Measurements from ENCODE around the gene MBD4. TPM values are rescaled to one million over a fixed set of nuclear protein-coding genes. Genes with fewer than 3 reads are reported as not detected.

Gene MBD4
- total RNA-seq, 1 experiment from 2014 or later, result 18.5 TPM

Small RNA genes lying within 50 kb of the gene (small RNA-seq; reads per million reads assigned to genes)
- gene SNORA7B, result 4.0 to 73.2 reads per million in 2 experiments

Other genes with a start within 250 kb of the MBD4 start
- 205 and 216 TPM in 2 replicates for gene COPG1, start 190.3 kb downstream of the MBD4 start, total RNA-seq (2014; rRNA removed; shearing (Covaris generic))
- 20.5 and 26.6 TPM in 2 replicates for gene HMCES, start 161.1 kb downstream of the MBD4 start, total RNA-seq (2014; rRNA removed; shearing (Covaris generic))
- 0.08 TPM in 1 of 2 replicates, not detected in the other for gene EFCAB12, start 11.3 kb downstream of the MBD4 start, total RNA-seq (2014; rRNA removed; shearing (Covaris generic))
- gene IFT122, start 276 bp upstream of the MBD4 start, total RNA-seq (2014; rRNA removed; shearing (Covaris generic)), result 6.4 and 8.6 TPM in 2 replicates
- gene RHO, start 88.7 kb upstream of the MBD4 start, total RNA-seq (2014; rRNA removed; shearing (Covaris generic)), result not detected in 2 replicates
- gene H1-8, start 103.2 kb upstream of the MBD4 start, total RNA-seq (2014; rRNA removed; shearing (Covaris generic)), result not detected in 2 replicates
- gene PLXND1, start 166.7 kb upstream of the MBD4 start, total RNA-seq (2014; rRNA removed; shearing (Covaris generic)), result 17.6 and 21.8 TPM in 2 replicates

All from SK-MEL-5 (cell line).